K562 (cell line): Measurements from ENCODE around the gene OPCML. TPM values are rescaled to one million over a fixed set of nuclear protein-coding genes. Genes with fewer than 3 reads are reported as not detected.

Experiments used
- PBX2 ChIP-seq, 2 experiments: IDR thresholded peaks in 1 of 2; conservative IDR thresholded peaks in 1 of 2; 2 replicates each; pipeline ENCODE4 v1.6.1; 2016; ENCODE audit warnings: low read depth in 2 of 2, mild to moderate bottlenecking in 1 of 2, missing compliant biosample characterization in 1 of 2, missing genetic modification characterization in 1 of 2, moderate library complexity in 1 of 2
- POLR3G ChIP-seq: IDR thresholded peaks from 2 replicates; pipeline ENCODE4 v1.6.1; 2011; ENCODE audit not compliant: insufficient read length, insufficient replicate concordance; ENCODE audit errors: extremely low read depth
- RFX5 ChIP-seq: IDR thresholded peaks from 2 replicates; pipeline ENCODE4 v1.6.1; 2011; ENCODE audit warnings: low read depth, mild to moderate bottlenecking, improper control_type of control experiment, low read length
- RUNX1 ChIP-seq: sonication (generic); IDR thresholded peaks from 2 replicates; pipeline ENCODE4 v1.6.1; 2016; ENCODE audit warnings: antibody characterized with exemption, low read depth
- SIRT6 ChIP-seq: IDR thresholded peaks from one replicate; pipeline ENCODE4 v1.6.1; 2012; ENCODE audit warnings: low read depth, mild to moderate bottlenecking, control low read depth, inconsistent platforms, low read length, moderate library complexity
- SMARCA5 ChIP-seq: fragments of 450-650 bp; IDR thresholded peaks from 2 replicates; pipeline ENCODE4 v1.6.1; 2016
- SUPT5H ChIP-seq: fragments of 450-650 bp; IDR thresholded peaks from 2 replicates; pipeline ENCODE4 v1.6.1; 2016
- ZC3H8 ChIP-seq: fragments of 450-650 bp; IDR thresholded peaks from 2 replicates; pipeline ENCODE4 v1.6.1; 2017
- ZFX ChIP-seq: sonication (generic); formaldehyde crosslinking; IDR thresholded peaks from 2 replicates; pipeline ENCODE4 v1.8.0; 2022; ENCODE audit warnings: mild to moderate bottlenecking, missing genetic modification reagents, moderate library complexity
- ZNF589 ChIP-seq: fragments of 200-800 bp; sonication (Bioruptor generic); IDR thresholded peaks from 2 replicates; pipeline ENCODE4 v1.6.1; 2016; ENCODE audit warnings: low read depth, missing genetic modification characterization, missing compliant biosample characterization
- polyA plus RNA-seq, 8 experiments: library from polyadenylated mRNA; depleted of rRNA in 4 of 8; stranded (reverse) in 5 of 8; unstranded in 3 of 8; fragments of >200 nt; fragmentation: Nextera tagmentation in 2 of 8; fragmentation: Illumina TruSeq in 1 of 8; extraction: Ambion mirVana in 2 of 8; extraction: Trizol in 1 of 8; gene quantifications; 2 replicates each; pipeline versions ENCODE4 v1.2.1 to v1.2.3, GENCODE V29; 2011 to 2014; ENCODE audit warnings: inconsistent platforms in 1 of 8, missing spikeins in 1 of 8
- total RNA-seq, 7 experiments: library from RNA; depleted of rRNA in 6 of 7; stranded (reverse); fragments of >200 nt in 6 of 7; fragmentation: Illumina TruSeq in 2 of 7; extraction: Trizol in 2 of 7; gene quantifications; 2 replicates each; pipeline versions ENCODE4 v1.2.1 to v1.2.3, GENCODE V29; 2011 to 2021; ENCODE audit warnings: low replicate concordance in 1 of 7
- TF ChIP-seq, protein P1 (sequence below): fragments of 450-650 bp; IDR thresholded peaks from 2 replicates; pipeline ENCODE4 v1.6.1; 2018; ENCODE audit warnings: mild to moderate bottlenecking, low read depth; ENCODE audit not compliant: partially characterized antibody
- TF ChIP-seq, protein P2 (sequence below): sonication (generic); formaldehyde crosslinking; IDR thresholded peaks from 2 replicates; pipeline ENCODE4 v1.8.1; 2023; ENCODE audit warnings: mild to moderate bottlenecking, missing genetic modification reagents, moderate library complexity
- TF ChIP-seq, protein P3 (sequence below): IDR thresholded peaks from 2 replicates; pipeline ENCODE4 v1.6.1; 2011; ENCODE audit not compliant: insufficient read length; ENCODE audit errors: extremely low read depth

OPCML gene
- total and polyA plus RNA-seq, 9 of the 15 experiments (the other 6 are each of a cell fraction or from before 2014, with no cell fraction given) = not detected

GRCh38 chr11:133354069-133354468 lies 178.2 kb downstream of the OPCML start (continued):
- TF ChIP-seq, protein P1, sequence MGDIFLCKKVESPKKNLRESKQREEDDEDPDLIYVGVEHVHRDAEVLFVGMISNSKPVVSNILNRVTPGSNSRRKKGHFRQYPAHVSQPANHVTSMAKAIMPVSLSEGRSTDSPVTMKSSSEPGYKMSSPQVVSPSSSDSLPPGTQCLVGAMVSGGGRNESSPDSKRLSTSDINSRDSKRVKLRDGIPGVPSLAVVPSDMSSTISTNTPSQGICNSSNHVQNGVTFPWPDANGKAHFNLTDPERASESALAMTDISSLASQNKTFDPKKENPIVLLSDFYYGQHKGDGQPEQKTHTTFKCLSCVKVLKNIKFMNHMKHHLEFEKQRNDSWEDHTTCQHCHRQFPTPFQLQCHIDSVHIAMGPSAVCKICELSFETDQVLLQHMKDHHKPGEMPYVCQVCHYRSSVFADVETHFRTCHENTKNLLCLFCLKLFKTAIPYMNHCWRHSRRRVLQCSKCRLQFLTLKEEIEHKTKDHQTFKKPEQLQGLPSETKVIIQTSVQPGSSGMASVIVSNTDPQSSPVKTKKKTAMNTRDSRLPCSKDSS = no peak
- TF ChIP-seq, protein P2, sequence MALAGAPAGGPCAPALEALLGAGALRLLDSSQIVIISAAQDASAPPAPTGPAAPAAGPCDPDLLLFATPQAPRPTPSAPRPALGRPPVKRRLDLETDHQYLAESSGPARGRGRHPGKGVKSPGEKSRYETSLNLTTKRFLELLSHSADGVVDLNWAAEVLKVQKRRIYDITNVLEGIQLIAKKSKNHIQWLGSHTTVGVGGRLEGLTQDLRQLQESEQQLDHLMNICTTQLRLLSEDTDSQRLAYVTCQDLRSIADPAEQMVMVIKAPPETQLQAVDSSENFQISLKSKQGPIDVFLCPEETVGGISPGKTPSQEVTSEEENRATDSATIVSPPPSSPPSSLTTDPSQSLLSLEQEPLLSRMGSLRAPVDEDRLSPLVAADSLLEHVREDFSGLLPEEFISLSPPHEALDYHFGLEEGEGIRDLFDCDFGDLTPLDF (CRISPR knock-in tag) = no peak
- TF ChIP-seq SUPT5H = no peak
- TF ChIP-seq POLR3G = no peak
- no peak for TF ChIP-seq ZNF589 (CRISPR knock-in tag)
- TF ChIP-seq PBX2 (CRISPR knock-in tag; IDR thresholded peaks at IDR 0.05; ENCODE audit: low read depth) = no peak
- TF ChIP-seq PBX2 (tag; conservative IDR thresholded peaks at IDR 0.05; ENCODE audit: low read depth) = no peak
- TF ChIP-seq, protein P3, sequence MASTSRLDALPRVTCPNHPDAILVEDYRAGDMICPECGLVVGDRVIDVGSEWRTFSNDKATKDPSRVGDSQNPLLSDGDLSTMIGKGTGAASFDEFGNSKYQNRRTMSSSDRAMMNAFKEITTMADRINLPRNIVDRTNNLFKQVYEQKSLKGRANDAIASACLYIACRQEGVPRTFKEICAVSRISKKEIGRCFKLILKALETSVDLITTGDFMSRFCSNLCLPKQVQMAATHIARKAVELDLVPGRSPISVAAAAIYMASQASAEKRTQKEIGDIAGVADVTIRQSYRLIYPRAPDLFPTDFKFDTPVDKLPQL = no peak
- TF ChIP-seq RFX5 = no peak
- TF ChIP-seq ZFX = no peak
- no peak for TF ChIP-seq SIRT6
- TF ChIP-seq RUNX1 = no peak
- TF ChIP-seq ZC3H8 = no peak
- no peak for TF ChIP-seq SMARCA5
